ENCODE data around the gene VSIG8. TPM values are rescaled to one million over a fixed set of nuclear protein-coding genes. Genes with fewer than 3 reads are reported as not detected.

VSIG8 gene
- total RNA-seq = not detected in 2 replicates

GRCh38 chr1:159862557-159862956, at the start of gene VSIG8:
TSS of gene VSIG8 (minus strand) at chr1:159862657. CDS start at chr1:159862521, 136 bp downstream.

GRCh38 chr1:159900086-159900680, 37.7 kb upstream of the VSIG8 start, which contains the start of gene CFAP45:
TSS of gene CFAP45 (minus strand) at chr1:159900165. CDS start at chr1:159900098, 67 bp downstream.

GRCh38 chr1:159826441-159827101, 35.9 kb downstream of the VSIG8 start, which contains the start of gene SLAMF8:
TSS of gene SLAMF8 (plus strand) at chr1:159826873. CDS start at chr1:159826899, 26 bp downstream.

Other genes with a start within 250 kb of the VSIG8 start
- gene CRP, start 148.1 kb downstream of the VSIG8 start, total RNA-seq = not detected in 2 replicates
- 53.3 and 54.1 TPM in 2 replicates for gene DUSP23, start 81.7 kb downstream of the VSIG8 start, total RNA-seq
- not detected in 2 replicates for gene FCRL6, start 60.3 kb downstream of the VSIG8 start, total RNA-seq
- gene SLAMF8, start 35.8 kb downstream of the VSIG8 start, total RNA-seq = 0.72 TPM in 1 of 2 replicates, not detected in the other
- 0.11 and 0.55 TPM in 2 replicates for gene CFAP45, start 37.5 kb upstream of the VSIG8 start, total RNA-seq
- gene TAGLN2, start 62.9 kb upstream of the VSIG8 start, total RNA-seq = 799 and 829 TPM in 2 replicates
- gene IGSF9, start 83.0 kb upstream of the VSIG8 start, total RNA-seq = 4.7 and 6.2 TPM in 2 replicates
- 2.5 TPM in 1 of 2 replicates, not detected in the other for gene SLAMF9, start 91.6 kb upstream of the VSIG8 start, total RNA-seq
- 0.94 and 1.4 TPM in 2 replicates for gene PIGM, start 169.3 kb upstream of the VSIG8 start, total RNA-seq
- not detected in 2 replicates for gene KCNJ10, start 207.5 kb upstream of the VSIG8 start, total RNA-seq
- not detected in 2 replicates for gene KCNJ9, start 218.9 kb upstream of the VSIG8 start, total RNA-seq
- gene IGSF8, start 236.0 kb upstream of the VSIG8 start, total RNA-seq = 33.8 and 41.4 TPM in 2 replicates

Data from hair follicular keratinocyte (primary cell).